GM12864 (cell line): ENCODE data around the gene AIFM2.

ENCODE experiments used
- DNase-seq: peaks from one replicate; pipeline ENCODE4 v3.0.0-alpha.2; 2011; ENCODE audit warnings: low read depth
- H3K4me3 ChIP-seq: 2 replicates; pipeline ENCODE4 v1.5.1; 2011; ENCODE audit warnings: mild to moderate bottlenecking, low read depth, low read length, control low read depth
- TF ChIP-seq, protein P1 (sequence below): IDR thresholded peaks from 2 replicates; pipeline ENCODE4 v1.5.1; 2011; ENCODE audit warnings: low read depth, mild to moderate bottlenecking, moderate library complexity, low read length, control low read depth, inconsistent platforms; ENCODE audit errors: missing control alignments

AIFM2 gene

GRCh38 chr10:70093335-70093944, 39.2 kb downstream of the AIFM2 start:
- no peak for DNase-seq
- TF ChIP-seq, protein P1, sequence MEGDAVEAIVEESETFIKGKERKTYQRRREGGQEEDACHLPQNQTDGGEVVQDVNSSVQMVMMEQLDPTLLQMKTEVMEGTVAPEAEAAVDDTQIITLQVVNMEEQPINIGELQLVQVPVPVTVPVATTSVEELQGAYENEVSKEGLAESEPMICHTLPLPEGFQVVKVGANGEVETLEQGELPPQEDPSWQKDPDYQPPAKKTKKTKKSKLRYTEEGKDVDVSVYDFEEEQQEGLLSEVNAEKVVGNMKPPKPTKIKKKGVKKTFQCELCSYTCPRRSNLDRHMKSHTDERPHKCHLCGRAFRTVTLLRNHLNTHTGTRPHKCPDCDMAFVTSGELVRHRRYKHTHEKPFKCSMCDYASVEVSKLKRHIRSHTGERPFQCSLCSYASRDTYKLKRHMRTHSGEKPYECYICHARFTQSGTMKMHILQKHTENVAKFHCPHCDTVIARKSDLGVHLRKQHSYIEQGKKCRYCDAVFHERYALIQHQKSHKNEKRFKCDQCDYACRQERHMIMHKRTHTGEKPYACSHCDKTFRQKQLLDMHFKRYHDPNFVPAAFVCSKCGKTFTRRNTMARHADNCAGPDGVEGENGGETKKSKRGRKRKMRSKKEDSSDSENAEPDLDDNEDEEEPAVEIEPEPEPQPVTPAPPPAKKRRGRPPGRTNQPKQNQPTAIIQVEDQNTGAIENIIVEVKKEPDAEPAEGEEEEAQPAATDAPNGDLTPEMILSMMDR, result no peak
- H3K4me3 ChIP-seq, result no peak overlapping the region

- no peak overlapping the region for H3K4me3 ChIP-seq
- TF ChIP-seq, protein P1, result no peak
- no peak for DNase-seq
Measured at GRCh38 chr10:70092389-70092718, 40.3 kb downstream of the AIFM2 start.

DNA sequence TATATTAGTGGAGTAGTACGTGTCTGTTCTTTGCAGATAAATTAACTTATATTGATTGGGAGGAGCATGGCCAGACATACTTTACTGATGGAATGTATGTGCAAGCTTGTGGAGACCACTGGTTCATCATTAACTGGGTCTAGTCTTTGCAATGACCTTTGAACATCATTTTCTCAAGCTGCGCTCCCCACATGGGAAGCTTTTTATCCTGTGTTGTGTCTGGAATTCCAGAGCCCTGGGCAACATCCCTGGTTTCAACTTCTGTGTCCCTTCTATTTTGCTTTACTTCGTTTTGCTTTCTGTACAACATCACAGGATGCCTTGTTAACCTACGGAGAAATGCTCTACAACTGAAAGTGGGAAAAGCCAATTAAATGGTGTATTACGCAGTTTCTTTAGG, 41.7 kb downstream of the AIFM2 start:
- DNase-seq, result no peak
- TF ChIP-seq, protein P1, result no peak
- no peak overlapping the region for H3K4me3 ChIP-seq

DNA sequence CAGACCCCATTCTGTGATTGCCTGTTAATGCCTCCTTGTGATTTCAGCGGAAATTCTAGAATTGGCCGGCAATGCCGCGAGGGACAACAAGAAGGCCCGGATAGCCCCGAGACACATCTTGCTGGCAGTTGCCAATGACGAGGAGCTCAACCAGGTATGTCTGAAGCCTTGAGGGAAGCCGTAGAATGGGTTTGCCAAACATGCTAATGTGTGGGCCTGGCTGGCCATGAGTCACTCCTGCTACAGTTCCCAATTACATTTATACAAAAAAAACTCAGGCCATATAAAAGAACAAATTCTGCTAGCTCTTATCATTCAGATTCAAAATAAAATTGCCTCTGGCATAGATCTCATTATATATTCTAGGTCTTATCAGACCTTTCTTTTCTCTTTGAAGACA, 42.6 kb downstream of the AIFM2 start:
- TF ChIP-seq, protein P1, result no peak
- H3K4me3 ChIP-seq, result no peak overlapping the region
- DNase-seq, result no peak

DNA sequence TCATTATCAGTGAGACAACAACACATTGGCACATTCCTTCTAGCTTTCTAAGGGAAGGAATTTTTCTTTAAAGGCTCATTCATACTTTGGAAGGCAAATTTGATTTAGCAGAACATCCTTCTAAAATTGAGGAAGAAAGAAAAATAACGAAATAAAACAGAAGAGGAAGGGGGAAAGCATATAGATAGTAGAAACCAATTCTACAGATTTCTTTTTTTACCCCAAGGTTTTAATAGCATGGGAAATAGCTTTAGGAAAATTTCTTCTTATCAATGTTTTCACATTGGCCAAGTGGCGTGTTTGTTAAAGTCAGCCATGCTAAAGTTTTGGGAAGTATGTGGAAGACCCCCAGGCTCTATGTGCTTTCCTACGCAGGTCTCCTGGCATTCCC, 44.3 kb downstream of the AIFM2 start:
- TF ChIP-seq, protein P1, result no peak
- H3K4me3 ChIP-seq, result no peak overlapping the region
- no peak for DNase-seq

GRCh38 chr10:70087616-70088307, 44.9 kb downstream of the AIFM2 start:
- TF ChIP-seq, protein P1, result no peak
- H3K4me3 ChIP-seq, result no peak overlapping the region
- DNase-seq, result no peak
